ENCODE measurements around the gene ATXN2.

- TF ChIP-seq CTCF (conservative IDR thresholded peaks at IDR 0.05; ENCODE audit: low read depth, low read length): no peak
- no peak for TF ChIP-seq EZH2phosphoT487 (IDR thresholded peaks at IDR 0.05; ENCODE audit: borderline replicate concordance, low read length)
- no peak for TF ChIP-seq EZH2 (IDR thresholded peaks at IDR 0.05; ENCODE audit: low read length, unreplicated experiment)
Observed at GRCh38 chr12:111411185-111411764, 187.8 kb downstream of the ATXN2 start.
